ENCODE results near the gene USP40.

The USP40 gene

GRCh38 chr2:233474308-233475160 is 92.0 kb downstream of the USP40 start:
- H3K36me3 ChIP-seq, result no peaks in the 10 kb centered on the region; the same call in none of the 2 replicates
- no peak for DNase-seq
- no peaks in the 10 kb centered on the region for H3K9me3 ChIP-seq (ENCODE audit: severe bottlenecking)
- no peaks in the 10 kb centered on the region for H3K27me3 ChIP-seq (ENCODE audit: insufficient read depth, low read depth, severe bottlenecking)
- H3K27ac ChIP-seq, result no peak overlapping the region
- H3K4me3 ChIP-seq (ENCODE audit: low read depth, low read length), result no peak overlapping the region
- no peak for TF ChIP-seq CTCF (IDR thresholded peaks at IDR 0.05; ENCODE audit: low read depth, low read length)

- Histone ChIP-seq H3K36me3 (no peaks in the 10 kb centered on the region; the same call in none of the 2 replicates), H3K4me3 (ENCODE audit: low read depth, low read length) (no peak overlapping the region)
- no peak for TF ChIP-seq CTCF (IDR thresholded peaks at IDR 0.05; ENCODE audit: low read depth, low read length)
Measured at GRCh38 chr2:233473878-233474277, 92.7 kb downstream of the USP40 start.

GRCh38 chr2:233473386-233473791 is 93.2 kb downstream of the USP40 start:
- no peak for TF ChIP-seq CTCF (IDR thresholded peaks at IDR 0.05; ENCODE audit: low read depth, low read length)

More at GRCh38 chr2:233473878-233474277, 92.7 kb downstream of the USP40 start:
- Histone ChIP-seq H3K27me3 (ENCODE audit: insufficient read depth, low read depth, severe bottlenecking) (no peaks in the 10 kb centered on the region), H3K9me3 (ENCODE audit: severe bottlenecking) (no peaks in the 10 kb centered on the region), H3K27ac (no peak overlapping the region)
- DNase-seq, result no peak

GRCh38 chr2:233471291-233472035 is 95.1 kb downstream of the USP40 start:
- H3K4me3 ChIP-seq (ENCODE audit: low read depth, low read length), result no peak overlapping the region
- H3K27me3 ChIP-seq (ENCODE audit: insufficient read depth, low read depth, severe bottlenecking), result no peaks in the 10 kb centered on the region
- no peak overlapping the region for H3K27ac ChIP-seq
- TF ChIP-seq CTCF (IDR thresholded peaks at IDR 0.05; ENCODE audit: low read depth, low read length), result no peak
- DNase-seq, result peak; percentile 4
- no peaks in the 10 kb centered on the region for H3K9me3 ChIP-seq (ENCODE audit: severe bottlenecking)
- peaks cover 4% of the 10 kb centered on the region for H3K36me3 ChIP-seq

More at GRCh38 chr2:233473386-233473791, 93.2 kb downstream of the USP40 start:
- Histone ChIP-seq H3K27ac (no peak overlapping the region), H3K9me3 (ENCODE audit: severe bottlenecking) (no peaks in the 10 kb centered on the region), H3K4me3 (ENCODE audit: low read depth, low read length) (no peak overlapping the region), H3K36me3 (peaks cover 3% of the 10 kb centered on the region), H3K27me3 (ENCODE audit: insufficient read depth, low read depth, severe bottlenecking) (no peaks in the 10 kb centered on the region)
- DNase-seq, result no peak

GRCh38 chr2:233470839-233471238 is 95.7 kb downstream of the USP40 start:
- no peak overlapping the region for H3K27ac ChIP-seq
- peak; percentile 3 for DNase-seq
- H3K9me3 ChIP-seq (ENCODE audit: severe bottlenecking), result no peaks in the 10 kb centered on the region
- H3K36me3 ChIP-seq, result peaks cover 7% of the 10 kb centered on the region
- no peaks in the 10 kb centered on the region for H3K27me3 ChIP-seq (ENCODE audit: insufficient read depth, low read depth, severe bottlenecking)
- no peak overlapping the region for H3K4me3 ChIP-seq (ENCODE audit: low read depth, low read length)
- no peak for TF ChIP-seq CTCF (IDR thresholded peaks at IDR 0.05; ENCODE audit: low read depth, low read length)

Data from WERI-Rb-1 (cell line).